Measurements from ENCODE around the gene DAZAP2.
A peak's percentile ranks its signal among the peaks of the same experiment; 100 is the strongest.
"Not testable (repeated sequence)": the region's sequence is repeated elsewhere in the genome, so short reads cannot be mapped to it uniquely, and the experiment has no call there.

The DAZAP2 gene

GRCh38 chr12:51217133-51217967 is 21.3 kb upstream of the DAZAP2 start:
- peak; percentile 46 for DNase-seq

DNA sequence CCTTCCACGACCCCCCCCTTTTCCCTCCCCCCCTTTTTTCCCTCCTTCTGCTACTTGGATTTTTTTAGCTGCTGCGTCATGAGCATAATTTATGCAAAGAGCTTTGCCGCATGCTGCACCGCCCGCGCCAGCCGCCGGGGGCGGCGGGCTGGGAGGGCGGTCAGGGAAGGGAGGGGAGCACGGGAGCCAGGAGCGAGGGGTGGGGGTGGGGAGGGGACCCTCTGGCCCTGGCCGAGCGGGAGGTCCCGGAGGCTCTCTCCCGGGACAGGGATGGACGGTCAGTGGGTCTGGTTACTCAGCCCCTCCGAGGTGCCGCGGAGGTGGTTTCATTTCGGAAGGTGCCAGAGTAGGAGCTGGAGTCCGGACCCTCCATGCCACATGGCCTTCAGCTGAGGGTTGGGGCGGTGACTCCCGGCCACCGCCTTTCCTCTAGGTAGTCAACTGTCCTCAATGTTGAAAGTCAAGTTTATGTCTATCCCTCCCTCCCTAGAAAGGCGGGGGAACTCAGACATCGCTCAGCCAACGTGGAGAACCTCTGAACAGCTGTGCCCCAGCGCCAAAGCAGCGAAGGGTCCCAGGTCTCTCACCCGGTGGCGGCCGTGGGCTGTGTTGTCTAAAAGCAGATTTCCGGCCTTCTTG is 20.5 kb upstream of the DAZAP2 start, which contains the start of gene POU6F1:
Gene POU6F1, minus strand, starts transcription at position 95 of the 639 bp plus-strand sequence. CDS start 11,226 bp downstream, outside the sequence.
- DNase-seq, result peak; percentile 72

DNA sequence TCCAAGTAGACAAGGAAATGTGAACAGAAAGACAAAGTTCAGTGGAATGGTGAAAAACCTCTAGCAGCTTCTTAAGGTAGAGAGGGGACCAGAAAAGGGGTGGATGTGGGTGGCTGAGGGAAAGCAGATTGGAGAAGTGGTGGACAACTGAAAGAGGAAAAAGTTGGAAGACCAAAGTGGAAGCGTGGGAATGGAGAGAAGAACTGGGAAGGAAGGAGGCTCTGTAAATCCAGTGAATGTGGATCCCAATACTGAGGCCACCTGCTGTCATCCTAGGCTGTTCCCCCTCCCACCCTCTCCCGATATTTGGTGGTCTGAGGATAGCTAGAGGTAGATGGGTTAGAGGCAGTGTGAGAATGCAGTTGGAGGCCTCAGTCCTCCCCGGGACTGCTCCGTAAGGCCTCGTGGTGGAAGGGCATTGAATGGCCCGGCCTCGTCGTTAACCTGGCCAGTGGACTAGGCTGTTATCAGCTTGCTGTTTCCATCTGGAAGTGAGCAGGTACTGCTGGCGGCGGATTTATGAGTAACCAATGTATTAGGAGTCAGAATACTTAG is 19.9 kb upstream of the DAZAP2 start:
- no peak for DNase-seq

DNA sequence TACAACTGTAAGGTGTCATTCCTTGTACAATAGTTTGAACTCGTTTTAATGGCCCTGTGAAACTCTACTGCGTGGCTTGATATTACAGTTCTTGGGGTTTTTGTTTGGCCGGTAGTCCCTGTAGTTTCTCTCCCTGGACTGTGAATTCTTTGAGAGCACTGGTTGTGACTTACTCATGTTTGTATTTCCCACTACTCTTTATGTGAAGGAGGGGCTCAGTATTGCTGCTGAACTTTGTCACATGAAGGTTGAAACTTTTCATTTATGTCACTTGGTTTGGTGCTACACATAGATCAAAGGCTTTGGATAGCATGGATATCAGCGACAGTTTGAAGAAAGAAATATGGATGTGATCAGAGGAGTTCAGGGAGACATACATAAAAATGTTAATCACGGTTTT is 19.3 kb upstream of the DAZAP2 start:
- DNase-seq, result no peak

- DNase-seq, result not testable (repeated sequence)
These were observed 18.8 kb upstream of the DAZAP2 start for GRCh38 chr12:51219857-51220256.

GRCh38 chr12:51222461-51222860 is 16.2 kb upstream of the DAZAP2 start:
- no peak for DNase-seq

DNA sequence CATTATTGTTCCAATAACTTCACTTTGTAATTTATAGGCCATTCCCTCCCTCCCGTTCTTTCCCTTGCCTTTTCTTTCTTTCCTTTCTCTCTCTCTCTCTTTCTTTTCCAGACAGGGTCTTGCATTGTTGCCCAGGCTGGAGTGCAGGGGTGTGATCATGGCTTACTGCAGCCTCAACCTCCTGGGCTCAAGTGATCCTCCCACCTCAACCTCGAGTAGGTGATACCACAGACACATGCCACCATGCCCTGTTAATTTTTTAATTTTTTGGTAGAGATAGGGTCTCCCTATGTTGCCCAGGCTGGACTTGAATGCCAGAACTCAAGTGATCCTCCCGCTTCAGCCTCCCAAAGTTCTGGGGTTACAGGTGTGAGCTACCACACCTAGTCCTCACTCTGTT is 14.0 kb upstream of the DAZAP2 start:
- no peak for DNase-seq

DNA sequence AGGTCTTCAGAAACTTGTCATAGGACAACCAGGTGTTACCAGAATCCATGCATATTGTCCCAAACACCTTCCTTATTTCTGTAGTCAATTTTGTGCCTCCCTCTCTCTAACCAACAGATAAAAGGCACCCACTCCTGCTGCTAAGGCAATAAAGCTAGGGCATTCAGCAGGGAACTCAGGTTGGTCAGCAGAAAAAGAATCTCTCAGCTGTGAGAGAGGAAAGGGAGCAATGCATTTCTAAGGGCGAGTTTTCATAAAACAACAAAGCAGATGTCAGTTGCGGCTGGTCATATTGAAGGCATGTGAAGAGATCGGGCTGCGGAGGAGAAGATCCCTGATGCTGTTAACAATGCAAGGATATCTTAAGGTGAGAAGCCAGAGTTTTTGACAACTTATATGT is 13.4 kb upstream of the DAZAP2 start:
- no peak for DNase-seq

- DNase-seq, result no peak
These were observed 12.9 kb upstream of the DAZAP2 start for GRCh38 chr12:51225771-51226170.

DNA sequence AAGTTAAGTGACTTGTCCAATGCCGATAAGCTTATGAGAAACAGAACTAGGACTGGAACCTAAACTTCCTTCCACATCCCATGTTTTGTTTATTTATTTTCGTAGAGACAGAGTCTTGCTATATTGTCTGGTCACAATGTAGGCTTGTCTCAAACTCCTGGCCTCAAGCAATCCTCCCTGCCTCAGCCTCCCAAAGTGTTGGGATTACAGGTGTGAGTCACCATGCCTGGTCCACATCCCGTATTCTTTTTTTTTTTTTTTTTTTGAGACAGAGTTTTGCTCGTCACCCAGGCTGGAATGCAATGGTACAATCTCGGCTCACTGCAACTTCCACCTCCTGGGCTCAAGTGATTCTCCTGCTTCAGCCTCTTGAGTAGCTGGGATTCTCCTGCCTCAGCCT is 11.5 kb upstream of the DAZAP2 start:
- DNase-seq, result not testable (repeated sequence)

DNA sequence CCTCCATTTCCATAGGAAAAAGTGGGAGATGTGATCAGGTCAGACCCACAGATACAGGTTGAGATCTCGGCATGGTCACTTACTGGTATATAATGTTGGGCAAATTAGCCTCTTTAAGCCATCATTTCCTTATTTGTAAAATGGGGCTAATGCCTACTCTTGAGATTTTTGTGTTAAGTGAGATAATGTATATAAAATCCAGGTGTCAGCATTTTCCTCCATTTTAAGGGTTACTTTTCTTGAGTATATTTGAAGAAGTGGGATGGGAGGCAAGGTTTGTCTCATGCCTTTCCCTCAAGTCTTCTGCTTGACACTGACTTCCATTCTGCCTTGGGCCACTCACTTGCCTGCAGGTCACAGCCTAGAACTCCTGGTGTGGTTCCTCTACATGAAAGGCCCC is 10.7 kb upstream of the DAZAP2 start:
- DNase-seq, result no peak

GRCh38 chr12:51229116-51229809 is 9.4 kb upstream of the DAZAP2 start:
- no peak for DNase-seq

DNA sequence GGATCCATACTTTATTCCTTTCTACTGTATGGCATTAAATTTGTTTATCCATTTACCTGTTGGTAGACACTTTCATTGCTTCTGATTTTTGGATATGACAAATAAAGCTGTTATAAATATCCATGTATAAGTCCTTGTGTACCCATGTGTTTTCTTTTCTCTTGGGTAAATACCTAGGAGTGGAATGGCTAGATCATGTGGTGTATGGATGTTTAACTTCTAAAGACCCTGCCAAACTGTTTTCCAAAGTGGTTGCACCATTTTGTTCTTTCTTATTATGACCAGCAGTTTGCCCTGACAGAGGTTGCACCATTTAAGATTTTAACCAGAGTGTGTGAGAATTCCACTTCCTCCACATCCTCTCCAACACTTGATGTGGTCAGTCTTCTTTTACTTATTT is 6.0 kb upstream of the DAZAP2 start:
- DNase-seq, result no peak

DNA sequence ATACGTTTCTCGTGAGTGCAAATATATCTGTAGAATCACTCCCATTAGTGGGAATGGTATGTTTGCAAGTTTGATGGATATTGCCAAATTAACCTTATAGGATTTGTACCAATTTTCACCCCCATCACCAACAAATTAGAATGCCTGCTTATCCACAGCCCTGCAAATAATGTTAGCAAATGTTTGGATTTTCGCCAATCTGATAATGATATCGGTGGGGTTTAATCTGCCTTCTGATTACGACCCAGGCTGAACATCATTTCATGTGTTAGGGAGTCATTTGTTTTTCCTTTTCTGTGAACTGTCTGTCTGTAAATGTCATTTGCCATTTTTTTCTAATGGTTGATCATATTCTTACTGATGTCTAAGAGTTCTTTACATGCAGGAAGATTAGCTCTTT is 4.1 kb upstream of the DAZAP2 start:
- no peak for DNase-seq

DNA sequence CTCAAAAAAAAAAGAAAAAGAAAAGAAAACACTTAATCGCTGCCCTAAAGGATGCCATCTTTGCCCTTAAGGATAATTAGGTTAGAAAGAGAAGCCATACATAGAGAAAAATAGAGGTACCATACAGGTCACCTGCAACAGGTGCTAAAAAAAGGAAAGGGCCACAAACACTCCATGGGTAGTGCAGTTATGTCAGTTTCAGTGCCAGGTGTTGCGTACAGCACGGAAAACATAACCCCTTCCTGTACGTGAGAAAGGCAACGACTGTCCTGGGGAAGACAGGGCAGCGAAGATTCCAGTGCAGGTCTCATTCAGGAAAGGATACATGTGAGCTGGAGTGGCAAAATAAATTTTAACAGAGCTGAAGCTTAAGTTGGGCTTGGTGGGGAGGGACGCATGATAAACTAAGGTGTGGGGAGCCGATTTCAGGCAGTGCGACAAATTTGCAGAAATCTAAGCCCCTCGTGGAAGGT is 553 bp upstream of the DAZAP2 start:
- DNase-seq, result no peak

DNA sequence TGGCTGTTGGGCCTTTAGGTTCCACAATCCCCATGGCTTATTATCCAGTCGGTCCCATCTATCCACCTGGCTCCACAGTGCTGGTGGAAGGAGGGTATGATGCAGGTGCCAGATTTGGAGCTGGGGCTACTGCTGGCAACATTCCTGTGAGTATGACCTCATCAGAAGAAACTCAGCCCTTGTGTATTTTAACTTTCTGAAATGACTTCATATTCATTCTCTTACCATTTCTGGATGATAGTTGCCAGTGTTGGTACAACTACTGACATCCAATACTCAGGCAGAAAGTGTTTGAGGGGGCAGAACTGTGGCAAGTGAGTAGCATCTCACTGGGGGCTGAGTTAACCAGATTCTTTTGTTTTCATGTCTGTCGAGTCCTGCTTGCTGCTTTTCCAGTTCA is 2.3 kb downstream of the DAZAP2 start:
- no peak for DNase-seq

GRCh38 chr12:51242120-51242519 is 3.5 kb downstream of the DAZAP2 start:
- no peak for DNase-seq

- no peak for DNase-seq
These were observed 4.2 kb downstream of the DAZAP2 start for GRCh38 chr12:51242876-51243275.

- no peak for DNase-seq
These were observed 5.6 kb downstream of the DAZAP2 start for GRCh38 chr12:51244269-51244668.

GRCh38 chr12:51245476-51246253 is 7.0 kb downstream of the DAZAP2 start:
- DNase-seq, result no peak

DNA sequence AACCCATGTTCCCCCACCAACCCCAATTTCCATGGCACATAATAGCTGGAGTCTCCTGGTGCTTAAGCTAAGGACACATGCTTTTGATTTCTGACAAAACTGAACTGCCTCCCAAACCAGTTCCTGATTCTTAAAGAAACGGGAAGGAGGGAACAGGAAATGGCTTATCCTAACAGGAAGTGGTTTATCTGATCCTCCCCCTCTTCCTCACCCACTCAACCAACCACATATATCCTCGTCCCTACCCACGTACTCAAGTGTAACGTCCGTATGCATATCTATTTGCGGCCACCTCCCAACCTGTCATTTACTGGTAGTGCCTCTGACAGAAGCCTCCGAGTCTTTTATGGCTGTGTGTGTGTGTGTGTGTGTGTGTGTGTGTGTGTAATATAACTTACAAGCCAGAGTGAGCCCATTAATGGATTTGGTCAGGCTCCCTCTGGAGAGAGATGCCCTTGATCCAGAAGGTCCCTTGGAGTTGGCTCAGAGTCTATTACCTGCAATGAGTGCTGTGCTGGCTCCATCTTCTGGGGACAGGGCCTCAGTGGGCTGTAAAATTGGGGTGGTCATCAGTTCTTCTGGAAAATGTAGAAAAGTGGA is 7.7 kb downstream of the DAZAP2 start:
- peak; percentile 14 for DNase-seq

Measured in activated naive CD4-positive, alpha-beta T cell treated with anti-CD3 and anti-CD28 coated beads, Interleukin-2, amount 50 U/mL, for 16 hours (primary cell).